ENCODE data around the gene ADAMTS2.

Gene ADAMTS2

GRCh38 chr5:179232091-179232735 lies 113.0 kb downstream of the ADAMTS2 start:
- DNase-seq (ENCODE audit: low spot score): no peak

DNA sequence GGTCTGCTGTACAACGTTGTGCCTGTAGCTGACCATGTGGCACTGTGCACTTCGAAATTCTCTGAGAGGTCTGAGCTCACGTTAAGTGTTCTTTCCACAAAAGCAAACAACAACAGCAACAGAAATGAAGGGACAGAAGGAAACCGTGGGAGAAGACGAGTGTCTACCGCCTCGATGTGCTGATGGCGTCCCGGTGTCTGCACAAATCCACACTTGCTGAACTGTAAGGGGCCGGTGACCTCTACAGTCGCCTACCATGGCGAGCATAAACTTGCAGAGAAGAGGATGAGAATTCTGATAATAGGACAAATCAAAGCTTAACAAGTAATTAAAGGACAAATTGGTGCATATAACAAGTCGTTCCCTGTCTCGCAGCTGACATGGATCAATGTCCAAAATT lies 114.0 kb downstream of the ADAMTS2 start:
- DNase-seq (ENCODE audit: low spot score): no peak

- no peak for DNase-seq (ENCODE audit: low spot score)
Measured at GRCh38 chr5:179230061-179230461, 115.2 kb downstream of the ADAMTS2 start.

- DNase-seq (ENCODE audit: low spot score): no peak
Measured at GRCh38 chr5:179229331-179229831, 115.9 kb downstream of the ADAMTS2 start.

GRCh38 chr5:179228341-179229121 lies 116.7 kb downstream of the ADAMTS2 start:
- no peak for DNase-seq (ENCODE audit: low spot score)

- DNase-seq (ENCODE audit: low spot score): peak; percentile 59
Measured at GRCh38 chr5:179227580-179228311, 117.5 kb downstream of the ADAMTS2 start.

GRCh38 chr5:179227229-179227579 lies 118.1 kb downstream of the ADAMTS2 start:
- DNase-seq (ENCODE audit: low spot score): no peak

GRCh38 chr5:179226696-179227095 lies 118.6 kb downstream of the ADAMTS2 start:
- no peak for DNase-seq (ENCODE audit: low spot score)

DNA sequence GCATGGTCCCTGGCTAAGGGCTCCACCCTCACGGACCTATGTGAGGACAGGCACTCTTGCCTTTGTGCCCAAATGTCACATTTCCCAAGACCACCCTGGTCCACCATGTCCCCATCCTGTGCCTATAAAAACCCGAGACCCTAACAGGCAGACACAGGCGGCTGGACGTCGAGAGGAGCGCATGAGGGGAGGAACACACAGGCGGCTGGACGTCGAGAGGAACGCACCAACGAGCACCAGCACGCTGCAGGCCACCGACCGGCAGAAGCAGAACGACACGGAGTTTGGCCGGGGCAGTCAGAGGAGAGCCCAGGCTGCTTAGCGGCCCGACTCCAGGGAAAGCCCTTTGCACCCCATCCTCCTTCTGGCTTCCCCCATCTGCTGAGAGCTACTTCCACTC lies 119.9 kb downstream of the ADAMTS2 start:
- no peak for DNase-seq (ENCODE audit: low spot score)

DNA sequence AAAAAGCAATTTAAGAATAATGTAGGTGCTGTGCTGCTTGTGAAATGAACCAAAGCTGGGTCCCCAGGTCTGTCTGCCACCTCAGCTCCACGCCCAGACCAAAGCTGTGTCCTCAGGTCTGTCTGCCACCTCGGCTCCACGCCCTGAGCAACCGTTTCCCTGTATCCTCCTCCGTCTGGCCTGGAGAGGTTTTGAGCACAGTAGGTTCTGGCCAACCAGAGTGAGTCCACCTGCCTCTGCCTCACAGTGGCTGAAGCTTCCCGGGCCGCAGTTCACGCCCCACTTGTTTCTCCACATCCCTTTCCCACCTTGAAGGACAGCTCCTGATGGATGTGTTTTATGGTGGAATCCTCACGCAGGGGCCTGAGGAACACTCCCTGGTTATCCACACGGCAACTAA lies 120.5 kb downstream of the ADAMTS2 start:
- no peak for DNase-seq (ENCODE audit: low spot score)

GRCh38 chr5:179223961-179224360 lies 121.3 kb downstream of the ADAMTS2 start:
- no peak for DNase-seq (ENCODE audit: low spot score)

GRCh38 chr5:179223528-179223927 lies 121.7 kb downstream of the ADAMTS2 start:
- no peak for DNase-seq (ENCODE audit: low spot score)

- DNase-seq (ENCODE audit: low spot score): no peak
Measured at GRCh38 chr5:179222246-179223017, 122.8 kb downstream of the ADAMTS2 start.

DNA sequence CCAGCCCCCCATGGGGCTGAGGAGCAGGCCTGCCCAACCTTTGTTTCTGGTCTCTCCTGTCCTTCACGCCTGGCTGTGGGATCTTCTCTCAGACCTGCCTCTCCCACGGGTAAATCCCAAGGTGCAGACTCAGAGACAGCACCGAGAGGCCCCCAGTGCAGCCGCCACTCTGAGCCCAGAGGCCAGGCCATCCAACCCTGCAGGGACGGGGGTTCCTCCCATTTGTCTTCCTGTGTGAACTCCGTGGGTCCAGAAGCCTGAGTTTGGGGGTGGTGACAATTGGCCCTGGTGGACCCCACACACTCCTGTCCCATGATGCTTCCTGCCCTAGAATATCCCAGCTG lies 123.4 kb downstream of the ADAMTS2 start:
- DNase-seq (ENCODE audit: low spot score): no peak

DNA sequence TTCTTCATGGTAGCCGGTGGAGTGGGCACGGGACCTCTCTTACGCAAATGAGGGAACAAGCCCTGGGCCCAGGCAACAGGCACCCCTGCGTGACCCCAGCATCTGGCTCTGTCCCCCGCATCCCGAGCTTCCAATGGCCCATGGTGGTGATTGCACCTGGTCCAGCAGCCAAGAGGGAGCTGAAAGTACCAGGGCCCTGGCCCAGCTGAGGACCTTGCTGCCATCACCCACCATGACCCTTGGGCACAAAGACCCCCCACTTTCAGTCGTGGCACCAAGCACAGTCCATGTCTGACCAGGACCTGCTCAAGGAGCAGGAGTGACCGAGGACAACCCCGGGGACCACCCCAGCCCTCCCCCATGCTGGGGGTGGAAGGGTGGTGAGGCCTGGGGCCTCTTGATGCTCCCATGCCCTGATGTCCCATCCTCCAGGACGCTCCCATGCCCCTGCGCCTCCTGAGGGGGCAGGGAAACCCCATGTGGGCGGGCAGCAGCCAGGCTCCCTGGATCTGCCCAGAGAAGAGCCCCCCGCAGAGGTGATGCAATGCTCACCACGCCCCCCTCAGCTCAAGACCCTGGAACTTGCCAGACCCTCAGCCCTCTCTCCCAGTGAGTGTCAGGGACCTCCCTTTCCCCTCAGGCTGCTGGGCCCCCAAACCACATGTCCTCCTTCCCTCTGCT lies 123.9 kb downstream of the ADAMTS2 start:
- DNase-seq (ENCODE audit: low spot score): no peak

- no peak for DNase-seq (ENCODE audit: low spot score)
Measured at GRCh38 chr5:179220716-179221115, 124.5 kb downstream of the ADAMTS2 start.

- no peak for DNase-seq (ENCODE audit: low spot score)
Measured at GRCh38 chr5:179219661-179220620, 125.3 kb downstream of the ADAMTS2 start.

DNA sequence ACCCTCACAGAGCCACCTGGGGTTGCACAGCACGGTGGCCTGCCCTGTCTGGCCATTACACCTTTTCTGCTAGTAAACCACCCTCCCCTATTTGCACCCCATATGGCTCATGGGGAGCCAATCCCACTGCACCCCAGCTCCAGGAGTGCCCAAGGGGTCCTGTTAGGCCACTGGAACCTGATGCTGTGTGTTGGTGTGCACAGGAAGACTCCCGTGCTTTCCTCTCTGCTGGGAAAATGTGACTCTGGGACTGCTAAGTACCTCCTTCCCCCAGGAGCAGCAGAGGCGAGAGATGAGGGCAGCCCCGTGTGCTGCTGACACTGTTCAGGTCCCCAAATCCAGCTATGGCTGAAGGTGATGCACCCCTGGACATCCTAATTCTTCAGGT lies 126.3 kb downstream of the ADAMTS2 start:
- no peak for DNase-seq (ENCODE audit: low spot score)

GRCh38 chr5:179217956-179218942 lies 127.0 kb downstream of the ADAMTS2 start:
- no peak for DNase-seq (ENCODE audit: low spot score)
